ENCODE measurements around the gene GRM4.

Gene GRM4

DNA sequence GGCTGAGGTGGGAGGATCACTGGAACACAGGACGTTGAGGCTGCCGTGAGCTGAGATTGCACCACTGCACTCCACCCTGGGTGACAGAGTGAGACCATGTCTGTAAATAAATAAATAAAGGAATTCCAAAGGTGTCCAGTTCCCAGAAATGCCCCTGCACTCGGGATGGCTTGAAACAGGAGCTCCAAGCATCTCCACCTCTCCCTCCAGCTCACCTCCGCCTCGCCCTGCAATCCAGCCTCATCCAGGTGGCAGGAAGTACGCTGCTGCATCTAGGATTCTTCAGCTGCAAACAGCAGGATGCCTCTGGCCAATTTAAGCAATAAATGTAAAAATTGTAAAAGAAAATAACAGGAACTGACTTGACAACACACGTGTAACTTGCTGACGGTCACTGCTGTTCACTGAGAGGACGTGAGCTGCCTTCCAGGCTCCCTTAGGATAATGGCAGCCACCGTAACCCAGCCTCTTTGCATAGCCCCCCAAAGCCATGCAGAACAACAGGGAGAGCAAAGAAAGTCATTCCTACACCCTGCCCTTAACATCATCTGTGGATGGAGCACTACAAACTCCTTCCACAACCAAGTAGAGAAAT, 11.4 kb upstream of the GRM4 start:
- TF ChIP-seq CREB1 (IDR thresholded peaks at IDR 0.05; ENCODE audit: low read depth), result no peak

DNA sequence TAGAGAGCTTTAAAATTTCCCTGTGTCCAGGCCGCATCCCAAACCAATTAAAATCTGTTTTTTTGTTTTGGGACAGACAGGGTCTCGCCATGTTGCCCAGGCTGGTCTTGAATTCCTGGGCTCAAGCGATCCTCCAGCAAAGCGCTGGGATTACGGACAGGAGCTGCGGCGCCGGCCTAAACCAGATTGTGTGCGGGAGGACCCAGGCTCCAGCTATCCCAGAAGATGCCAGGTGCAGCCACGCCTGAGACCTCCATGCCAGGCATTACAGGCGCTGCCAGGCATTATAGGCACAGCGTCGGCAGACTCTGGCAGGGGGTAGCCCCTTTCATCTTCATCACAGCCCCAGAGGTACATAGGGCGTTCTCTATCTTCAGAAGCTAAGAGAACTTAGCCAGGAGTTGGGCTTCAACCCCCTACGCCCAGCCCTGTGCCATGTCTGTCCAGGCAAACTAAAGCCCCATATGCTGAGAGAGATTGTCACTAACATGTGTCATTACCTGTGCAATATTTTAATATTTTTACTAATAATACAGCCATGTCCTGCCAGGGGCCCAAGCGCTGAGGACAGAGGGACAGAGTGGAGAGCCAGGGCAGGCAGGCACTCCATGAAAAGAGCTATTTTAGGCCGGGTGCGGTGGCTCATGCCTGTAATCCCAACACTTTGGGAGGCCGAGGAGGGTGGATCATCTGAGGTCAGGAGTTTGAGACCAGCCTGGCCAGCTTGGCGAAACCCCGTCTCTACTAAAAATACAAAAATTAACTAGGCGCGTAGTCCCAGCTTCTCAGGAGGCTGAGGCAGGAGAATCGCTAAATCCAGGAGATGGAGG, 9.8 kb upstream of the GRM4 start:
- TF ChIP-seq NFIC (IDR thresholded peaks at IDR 0.05) (no peak), YY1 (IDR thresholded peaks at IDR 0.05; ENCODE audit: low read depth) (no peak), TCF12 (IDR thresholded peaks at IDR 0.05; ENCODE audit: low read depth) (no peak), CEBPB (IDR thresholded peaks at IDR 0.05) (no peak)

DNA sequence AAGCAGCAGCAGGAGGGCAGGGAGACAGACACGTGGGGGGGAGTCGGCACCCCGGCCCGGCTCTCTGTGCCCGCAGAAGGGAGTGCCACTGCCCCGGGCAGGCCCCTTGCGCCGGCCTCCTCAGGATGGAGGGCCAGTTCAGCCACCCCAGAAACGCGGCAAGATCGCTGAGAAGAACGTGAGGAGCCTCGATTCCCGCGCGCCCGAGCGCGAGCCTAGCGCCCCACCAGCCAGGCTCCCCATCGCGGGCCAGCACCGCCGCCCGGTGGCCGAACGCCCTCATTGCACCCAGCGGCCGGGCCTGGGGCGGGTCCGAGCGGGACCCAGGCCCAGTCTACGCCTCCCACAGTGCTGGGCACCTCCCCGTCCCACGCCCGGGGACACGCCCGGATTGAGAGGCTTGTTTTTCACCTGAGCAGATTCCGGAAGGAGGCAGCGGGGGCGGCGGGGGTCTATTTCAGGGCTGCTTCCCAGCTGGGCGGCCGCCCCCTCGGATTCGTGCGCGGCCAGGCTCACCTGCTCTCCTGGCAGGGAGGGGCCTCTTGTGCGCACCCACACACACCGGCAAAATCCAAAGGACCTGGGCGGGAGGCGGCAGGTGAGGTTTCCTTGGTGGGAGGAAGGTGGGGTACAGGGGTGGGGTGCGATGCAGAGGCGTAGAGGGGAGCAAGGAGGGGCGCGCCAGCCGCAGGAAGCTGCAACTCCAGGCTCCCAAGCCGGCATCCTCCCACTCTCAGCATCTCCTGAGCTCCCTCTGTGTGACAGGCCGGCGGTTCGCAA, 9.0 kb upstream of the GRM4 start:
- TF ChIP-seq EGR1 (IDR thresholded peaks at IDR 0.05) (peak; percentile 62; the same call in 1 of the 2 replicates), RAD21 (IDR thresholded peaks at IDR 0.05; ENCODE audit: low read depth) (peak; percentile 94), ZBTB7A (IDR thresholded peaks at IDR 0.05; ENCODE audit: low read depth) (peak; percentile 98), TCF12 (IDR thresholded peaks at IDR 0.05; ENCODE audit: low read depth) (no peak)
- TF ChIP-seq, protein P1, sequence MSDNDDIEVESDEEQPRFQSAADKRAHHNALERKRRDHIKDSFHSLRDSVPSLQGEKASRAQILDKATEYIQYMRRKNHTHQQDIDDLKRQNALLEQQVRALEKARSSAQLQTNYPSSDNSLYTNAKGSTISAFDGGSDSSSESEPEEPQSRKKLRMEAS (IDR thresholded peaks at IDR 0.05), result peak; percentile 90

GRCh38 chr6:34152806-34153520, 7.1 kb upstream of the GRM4 start:
- TF ChIP-seq RAD21 (IDR thresholded peaks at IDR 0.05; ENCODE audit: low read depth), result no peak
- TF ChIP-seq REST (IDR thresholded peaks at IDR 0.05; ENCODE audit: low read depth), result no peak
- no peak for TF ChIP-seq TEAD4 (IDR thresholded peaks at IDR 0.05)
- no peak for TF ChIP-seq EP300 (IDR thresholded peaks at IDR 0.05; ENCODE audit: borderline replicate concordance)
- TF ChIP-seq ZBTB7A (IDR thresholded peaks at IDR 0.05; ENCODE audit: low read depth), result no peak
- TF ChIP-seq TCF12 (IDR thresholded peaks at IDR 0.05; ENCODE audit: low read depth), result no peak
- no peak for TF ChIP-seq NFIC (IDR thresholded peaks at IDR 0.05)
- TF ChIP-seq CEBPB (IDR thresholded peaks at IDR 0.05), result no peak
- no peak for TF ChIP-seq FOXM1 (IDR thresholded peaks at IDR 0.05; ENCODE audit: borderline replicate concordance, low read depth)

- TF ChIP-seq NFIC (IDR thresholded peaks at IDR 0.05) (no peak), FOXM1 (IDR thresholded peaks at IDR 0.05; ENCODE audit: borderline replicate concordance, low read depth) (no peak), EGR1 (IDR thresholded peaks at IDR 0.05) (no peak), TAF1 (IDR thresholded peaks at IDR 0.05; ENCODE audit: low read depth) (no peak), TEAD4 (IDR thresholded peaks at IDR 0.05) (no peak), REST (IDR thresholded peaks at IDR 0.05; ENCODE audit: low read depth) (no peak), CREB1 (IDR thresholded peaks at IDR 0.05; ENCODE audit: low read depth) (no peak), EP300 (IDR thresholded peaks at IDR 0.05; ENCODE audit: borderline replicate concordance) (no peak), ZBTB7A (IDR thresholded peaks at IDR 0.05; ENCODE audit: low read depth) (no peak), CEBPB (IDR thresholded peaks at IDR 0.05) (no peak), TCF12 (IDR thresholded peaks at IDR 0.05; ENCODE audit: low read depth) (no peak), RAD21 (IDR thresholded peaks at IDR 0.05; ENCODE audit: low read depth) (no peak)
- TF ChIP-seq, protein P2, sequence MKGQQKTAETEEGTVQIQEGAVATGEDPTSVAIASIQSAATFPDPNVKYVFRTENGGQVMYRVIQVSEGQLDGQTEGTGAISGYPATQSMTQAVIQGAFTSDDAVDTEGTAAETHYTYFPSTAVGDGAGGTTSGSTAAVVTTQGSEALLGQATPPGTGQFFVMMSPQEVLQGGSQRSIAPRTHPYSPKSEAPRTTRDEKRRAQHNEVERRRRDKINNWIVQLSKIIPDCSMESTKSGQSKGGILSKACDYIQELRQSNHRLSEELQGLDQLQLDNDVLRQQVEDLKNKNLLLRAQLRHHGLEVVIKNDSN (IDR thresholded peaks at IDR 0.05), result no peak
- TF ChIP-seq, protein P1 (IDR thresholded peaks at IDR 0.05), result no peak
Observed at GRCh38 chr6:34152042-34152524, 6.2 kb upstream of the GRM4 start.
